HCT116 (cell line): ENCODE results near the gene TEAD3. TPM values are rescaled to one million over a fixed set of nuclear protein-coding genes. Genes with fewer than 3 reads are reported as not detected.

ENCODE experiments used
- ATAC-seq: fragments of 200-7000 bp; cut with Tn5 transposase; 2 replicates; pipeline ENCODE4 v1.9.1; 2020; ENCODE audit warnings: mild to moderate bottlenecking, moderate library complexity
- BruUV-seq: library from RNA; stranded (reverse); fragments of 400-500 nt; replicated peaks from 2 replicates; lab custom pipeline; 2021; lab: Mats Ljungman, UMichigan
- CTCF ChIA-PET: fragments of 300-600 bp; sonication (Branson Sonifier 250); formaldehyde crosslinking; loops from one replicate; lab custom pipeline; 2021; ENCODE audit warnings: antibody characterized with exemption; lab: Charles Lee
- POLR2A ChIA-PET: fragments of 300-600, 350-600 bp; sonication (Branson Sonifier 250); formaldehyde crosslinking; loops from one replicate; lab custom pipeline; 2021; ENCODE audit warnings: antibody characterized with exemption; lab: Charles Lee
- RAD21 ChIA-PET, 2 experiments: fragments of 300-600 bp; sonication (Branson Sonifier 250); formaldehyde crosslinking; loops; one replicate each; lab custom pipeline; 2023; ENCODE audit warnings: low total read pairs in 2 of 2; ENCODE audit not compliant: uncharacterized antibody in 2 of 2, unreplicated experiment in 2 of 2, low non-redundant PET in 1 of 2; lab: Charles Lee
- DNase-seq: peaks from one replicate; pipeline ENCODE4 v3.0.0-alpha.2; 2010; ENCODE audit warnings: low read depth, low spot score
- H2AFZ ChIP-seq: fragments of 200-600 bp; shearing (Covaris generic), sonication (generic); 2 replicates; pipeline ENCODE4 v1.6.1; 2017; ENCODE audit warnings: low read depth, mixed run types, mixed read lengths, antibody characterized with exemption, low read length; ENCODE audit not compliant: poor library complexity, severe bottlenecking
- H3K27ac ChIP-seq: 2 replicates; pipeline ENCODE4 v1.5.1; 2012; ENCODE audit warnings: low read depth, low read length
- H3K27me3 ChIP-seq: fragments of 200-600 bp; sonication (generic); 2 replicates; pipeline ENCODE4 v1.6.1; 2016; ENCODE audit warnings: mixed run types, low read length, mixed read lengths; ENCODE audit not compliant: insufficient read depth
- H3K36me3 ChIP-seq, 2 experiments: fragments of 200-500 bp in 1 of 2; fragments of 200-600 bp in 1 of 2; sonication (Bioruptor generic) in 1 of 2; sonication (generic) in 1 of 2; 2 replicates each; pipeline versions ENCODE4 v1.5.1 to v1.6.1; 2014 to 2016; ENCODE audit warnings: low read length in 2 of 2, inconsistent platforms in 1 of 2, mixed read lengths in 1 of 2, mixed run types in 1 of 2; ENCODE audit not compliant: insufficient read depth in 2 of 2, control insufficient read depth in 1 of 2
- H3K4me1 ChIP-seq, 2 experiments: fragments of 200-600 bp in 1 of 2; sonication (generic) in 1 of 2; 2 replicates each; pipeline versions ENCODE4 v1.5.1 to v1.6.1; 2012 to 2017; ENCODE audit warnings: low read length in 2 of 2, inconsistent platforms in 1 of 2, mild to moderate bottlenecking in 1 of 2, mixed read lengths in 1 of 2, mixed run types in 1 of 2, moderate library complexity in 1 of 2; ENCODE audit not compliant: insufficient read depth in 2 of 2, control insufficient read depth in 1 of 2
- H3K4me2 ChIP-seq: fragments of 200-600 bp; sonication (generic); 2 replicates; pipeline ENCODE4 v1.6.1; 2017; ENCODE audit warnings: mixed run types, low read length, mixed read lengths
- H3K4me3 ChIP-seq, 2 experiments: fragments of 200-600 bp in 1 of 2; sonication (generic) in 1 of 2; replicated peaks in 1 of 2; 2 replicates each; pipeline ENCODE4 v1.5.1; 2011 to 2016; ENCODE audit warnings: low read length in 2 of 2, control low read depth in 1 of 2, low read depth in 1 of 2, mild to moderate bottlenecking in 1 of 2, mixed read lengths in 1 of 2, mixed run types in 1 of 2
- H3K79me2 ChIP-seq: fragments of 200-600 bp; sonication (generic); 2 replicates; pipeline ENCODE4 v1.6.1; 2017; ENCODE audit warnings: mild to moderate bottlenecking, mixed run types, low read length, moderate library complexity, mixed read lengths; ENCODE audit not compliant: insufficient read depth
- H3K9ac ChIP-seq: fragments of 200-600 bp; sonication (generic); 2 replicates; pipeline ENCODE4 v1.6.1; 2016; ENCODE audit warnings: low read length, mixed read lengths
- H3K9me2 ChIP-seq: fragments of 200-600 bp; sonication (generic), shearing (Covaris generic); 2 replicates; pipeline ENCODE4 v1.6.1; 2017; ENCODE audit warnings: mixed run types, mild to moderate bottlenecking, moderate library complexity; ENCODE audit not compliant: insufficient read depth
- H3K9me3 ChIP-seq, 2 experiments: fragments of 200-500 bp in 1 of 2; fragments of 200-600 bp in 1 of 2; sonication (Bioruptor generic) in 1 of 2; sonication (generic) in 1 of 2; 2 replicates each; pipeline ENCODE4 v1.6.1; 2014 to 2017; ENCODE audit warnings: low read length in 2 of 2, mixed read lengths in 2 of 2, inconsistent platforms in 1 of 2, low read depth in 1 of 2, mild to moderate bottlenecking in 1 of 2, mixed run types in 1 of 2, moderate library complexity in 1 of 2; ENCODE audit not compliant: control insufficient read depth in 1 of 2, insufficient read depth in 1 of 2
- H4K20me1 ChIP-seq: fragments of 200-600 bp; sonication (generic), shearing (Covaris generic); 2 replicates; pipeline ENCODE4 v1.6.1; 2017; ENCODE audit warnings: mixed run types, mild to moderate bottlenecking, moderate library complexity; ENCODE audit not compliant: insufficient read depth
- EGR1 ChIP-seq: IDR thresholded peaks from 2 replicates; pipeline ENCODE4 v1.6.1; 2012; ENCODE audit warnings: low read depth
- ELF1 ChIP-seq: IDR thresholded peaks from 2 replicates; pipeline ENCODE4 v1.6.1; 2012; ENCODE audit warnings: low read depth, borderline replicate concordance
- RAD21 ChIP-seq: IDR thresholded peaks from 2 replicates; pipeline ENCODE4 v1.6.1; 2012; ENCODE audit warnings: low read depth, mild to moderate bottlenecking
- SRF ChIP-seq: IDR thresholded peaks from 2 replicates; pipeline ENCODE4 v1.6.1; 2012; ENCODE audit warnings: low read depth
- intact Hi-C: fragments of 100-400 bp; cut with micrococcal nuclease; formaldehyde crosslinking; loops from 2 replicates; pipeline ENCODE4 v1.10.0; 2022
- total RNA-seq: library from RNA; stranded (reverse); gene quantifications from one replicate; pipeline ENCODE4 v1.2.1, GENCODE V29; 2021; ENCODE audit not compliant: unreplicated experiment
- TF ChIP-seq, protein P1 (sequence below): IDR thresholded peaks from 2 replicates; pipeline ENCODE4 v1.6.1; 2012; ENCODE audit warnings: low read depth
- TF ChIP-seq, protein P2 (sequence below): IDR thresholded peaks from 2 replicates; pipeline ENCODE4 v1.6.1; 2012

TEAD3 gene
- total RNA-seq, 1 experiment from 2014 or later, result 21.8 TPM

DNA sequence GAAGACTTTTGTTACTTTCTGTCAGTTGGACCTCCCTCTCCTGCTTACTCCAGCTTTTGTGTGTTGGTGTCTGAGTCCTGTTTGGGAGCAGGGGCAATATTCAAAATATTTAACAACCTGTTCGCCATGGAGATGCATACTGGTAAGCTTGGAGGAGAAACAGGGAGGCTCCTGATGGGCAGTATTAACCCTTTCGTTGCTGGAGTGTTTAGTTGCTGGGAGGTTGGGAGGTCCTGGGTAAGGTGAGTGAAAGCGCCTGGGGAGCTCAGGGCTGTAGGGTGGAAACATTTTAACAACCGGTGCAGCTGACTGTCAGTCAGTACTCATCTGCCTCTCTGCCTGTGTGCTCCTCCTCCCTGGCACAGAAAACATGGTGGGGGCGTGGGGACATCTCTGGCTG lies 11.7 kb upstream of the TEAD3 start (continued):
- TF ChIP-seq, protein P1, sequence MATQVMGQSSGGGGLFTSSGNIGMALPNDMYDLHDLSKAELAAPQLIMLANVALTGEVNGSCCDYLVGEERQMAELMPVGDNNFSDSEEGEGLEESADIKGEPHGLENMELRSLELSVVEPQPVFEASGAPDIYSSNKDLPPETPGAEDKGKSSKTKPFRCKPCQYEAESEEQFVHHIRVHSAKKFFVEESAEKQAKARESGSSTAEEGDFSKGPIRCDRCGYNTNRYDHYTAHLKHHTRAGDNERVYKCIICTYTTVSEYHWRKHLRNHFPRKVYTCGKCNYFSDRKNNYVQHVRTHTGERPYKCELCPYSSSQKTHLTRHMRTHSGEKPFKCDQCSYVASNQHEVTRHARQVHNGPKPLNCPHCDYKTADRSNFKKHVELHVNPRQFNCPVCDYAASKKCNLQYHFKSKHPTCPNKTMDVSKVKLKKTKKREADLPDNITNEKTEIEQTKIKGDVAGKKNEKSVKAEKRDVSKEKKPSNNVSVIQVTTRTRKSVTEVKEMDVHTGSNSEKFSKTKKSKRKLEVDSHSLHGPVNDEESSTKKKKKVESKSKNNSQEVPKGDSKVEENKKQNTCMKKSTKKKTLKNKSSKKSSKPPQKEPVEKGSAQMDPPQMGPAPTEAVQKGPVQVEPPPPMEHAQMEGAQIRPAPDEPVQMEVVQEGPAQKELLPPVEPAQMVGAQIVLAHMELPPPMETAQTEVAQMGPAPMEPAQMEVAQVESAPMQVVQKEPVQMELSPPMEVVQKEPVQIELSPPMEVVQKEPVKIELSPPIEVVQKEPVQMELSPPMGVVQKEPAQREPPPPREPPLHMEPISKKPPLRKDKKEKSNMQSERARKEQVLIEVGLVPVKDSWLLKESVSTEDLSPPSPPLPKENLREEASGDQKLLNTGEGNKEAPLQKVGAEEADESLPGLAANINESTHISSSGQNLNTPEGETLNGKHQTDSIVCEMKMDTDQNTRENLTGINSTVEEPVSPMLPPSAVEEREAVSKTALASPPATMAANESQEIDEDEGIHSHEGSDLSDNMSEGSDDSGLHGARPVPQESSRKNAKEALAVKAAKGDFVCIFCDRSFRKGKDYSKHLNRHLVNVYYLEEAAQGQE, result no peak

DNA sequence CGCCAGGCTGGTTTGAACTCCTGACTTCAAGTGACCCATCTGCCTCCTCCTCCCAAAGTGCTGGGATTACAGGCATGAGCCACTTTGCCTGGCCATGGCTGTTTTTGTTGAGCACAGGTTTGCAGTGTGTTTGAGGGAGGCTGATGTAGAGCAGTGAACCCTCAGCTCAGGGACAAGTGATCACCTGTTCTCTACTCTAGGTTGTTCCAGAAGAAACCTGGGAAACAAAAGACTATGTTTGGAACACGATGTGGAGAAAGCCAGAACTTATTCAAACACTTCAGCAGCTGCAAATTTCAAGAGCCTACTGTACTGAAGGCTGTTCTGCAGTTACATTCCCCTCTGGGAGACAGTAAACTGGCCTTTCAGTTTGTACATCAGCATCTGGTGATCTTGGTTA lies 11.1 kb upstream of the TEAD3 start:
- H3K9me3 ChIP-seq, result no peaks in the 10 kb centered on the region
- no TSS peak for BruUV-seq
- no peaks in the 10 kb centered on the region for H3K36me3 ChIP-seq
- H3K4me3 ChIP-seq, result no peak overlapping the region
- intact Hi-C loops, result no loop called here
- H3K27me3 ChIP-seq, result no peaks in the 10 kb centered on the region
- no peak for ATAC-seq
- H3K4me2 ChIP-seq, result no peak overlapping the region
- no peaks in the 10 kb centered on the region for H3K9me2 ChIP-seq
- ChIA-PET POLR2A (no interaction called here), RAD21 (no interaction called here), CTCF (no interaction called here)
- H3K9ac ChIP-seq, result no peak overlapping the region
- TF ChIP-seq ELF1 (no peak), SRF (no peak), RAD21 (no peak), EGR1 (no peak)
- TF ChIP-seq, protein P2, sequence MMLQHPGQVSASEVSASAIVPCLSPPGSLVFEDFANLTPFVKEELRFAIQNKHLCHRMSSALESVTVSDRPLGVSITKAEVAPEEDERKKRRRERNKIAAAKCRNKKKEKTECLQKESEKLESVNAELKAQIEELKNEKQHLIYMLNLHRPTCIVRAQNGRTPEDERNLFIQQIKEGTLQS, result no peak
- H2AFZ ChIP-seq, result no peak overlapping the region
- H3K79me2 ChIP-seq, result no peaks in the 10 kb centered on the region
- H4K20me1 ChIP-seq, result no peaks in the 10 kb centered on the region
- no peaks in the 10 kb centered on the region for H3K4me1 ChIP-seq
- H3K27ac ChIP-seq, result no peak overlapping the region
- DNase-seq, result no peak
